Astrocyte (in vitro differentiated cells and primary cell): ENCODE data around the gene TMC4. TPM values are rescaled to one million over a fixed set of nuclear protein-coding genes. Genes with fewer than 3 reads are reported as not detected.

Source experiments
- DNase-seq: peaks from one replicate; pipeline ENCODE4 v3.0.0-alpha.2; 2010; ENCODE audit warnings: low read depth
- FAIRE-seq: peaks from 2 replicates; lab custom pipeline; 2011; peaks lifted over from hg19 to GRCh38; lab: Jason Lieb, UNC
- H2AFZ ChIP-seq: 2 replicates; pipeline ENCODE4 v1.6.0; 2012; ENCODE audit warnings: low read depth, low read length, inconsistent platforms
- H3K27ac ChIP-seq: 2 replicates; pipeline ENCODE4 v1.5.1; 2011; ENCODE audit warnings: low read depth, low read length, inconsistent platforms
- H3K27me3 ChIP-seq: 2 replicates; pipeline ENCODE4 v1.6.0; 2011; ENCODE audit warnings: low read length, inconsistent platforms; ENCODE audit not compliant: insufficient read depth
- H3K36me3 ChIP-seq: 2 replicates; pipeline ENCODE4 v1.5.1; 2011; ENCODE audit warnings: low read length, inconsistent platforms; ENCODE audit not compliant: insufficient read depth
- H3K4me1 ChIP-seq: 2 replicates; pipeline ENCODE4 v1.5.1; 2011; ENCODE audit warnings: low read length, inconsistent platforms; ENCODE audit not compliant: insufficient read depth
- H3K4me2 ChIP-seq: 2 replicates; pipeline ENCODE4 v1.6.0; 2012; ENCODE audit warnings: low read length, inconsistent platforms
- H3K4me3 ChIP-seq: 2 replicates; pipeline ENCODE4 v1.5.1; 2011; ENCODE audit warnings: low read depth, mild to moderate bottlenecking, low read length, inconsistent platforms; ENCODE audit not compliant: insufficient read depth
- H3K79me2 ChIP-seq: 2 replicates; pipeline ENCODE4 v1.6.0; 2012; ENCODE audit warnings: mild to moderate bottlenecking, low read length, inconsistent platforms; ENCODE audit not compliant: insufficient read depth
- H3K9ac ChIP-seq: 2 replicates; pipeline ENCODE4 v1.6.0; 2012; ENCODE audit warnings: mild to moderate bottlenecking, low read length, inconsistent platforms
- H3K9me3 ChIP-seq: 2 replicates; pipeline ENCODE4 v1.5.1; 2012; ENCODE audit warnings: low read depth, mild to moderate bottlenecking, low read length, inconsistent platforms; ENCODE audit not compliant: insufficient read depth
- H4K20me1 ChIP-seq: 2 replicates; pipeline ENCODE4 v1.6.0; 2012; ENCODE audit warnings: low read length, inconsistent platforms; ENCODE audit not compliant: insufficient read depth
- H3K27ac Mint-ChIP-seq: one replicate; pipeline ENCODE4 v1.8.0; 2021; ENCODE audit warnings: mild to moderate bottlenecking, mixed read lengths; ENCODE audit not compliant: unreplicated experiment
- H3K27me3 Mint-ChIP-seq: one replicate; pipeline ENCODE4 v1.8.0; 2021; ENCODE audit warnings: low read depth, mixed read lengths; ENCODE audit not compliant: unreplicated experiment
- H3K36me3 Mint-ChIP-seq: one replicate; pipeline ENCODE4 v1.8.0; 2021; ENCODE audit warnings: low read depth, mixed read lengths; ENCODE audit not compliant: unreplicated experiment
- H3K4me1 Mint-ChIP-seq: one replicate; pipeline ENCODE4 v1.8.0; 2021; ENCODE audit warnings: low read depth, mixed read lengths; ENCODE audit not compliant: unreplicated experiment
- H3K4me3 Mint-ChIP-seq: one replicate; pipeline ENCODE4 v1.8.0; 2021; ENCODE audit warnings: mild to moderate bottlenecking, moderate library complexity, mixed read lengths; ENCODE audit not compliant: unreplicated experiment
- H3K9me3 Mint-ChIP-seq: one replicate; pipeline ENCODE4 v1.8.0; 2021; ENCODE audit warnings: mild to moderate bottlenecking, mixed read lengths; ENCODE audit not compliant: unreplicated experiment
- EZH2 ChIP-seq: IDR thresholded peaks from 2 replicates; pipeline ENCODE4 v1.6.1; 2012; ENCODE audit warnings: mild to moderate bottlenecking, low read length, inconsistent platforms; ENCODE audit not compliant: insufficient read depth
- total RNA-seq: library from RNA; stranded (reverse); gene quantifications from 2 replicates; pipeline ENCODE4 v1.2.1, GENCODE V29; 2021
- TF ChIP-seq, protein P1 (sequence below): IDR thresholded peaks from 2 replicates; pipeline ENCODE4 v1.5.1; 2011; ENCODE audit warnings: low read depth, mild to moderate bottlenecking, inconsistent platforms, low read length, moderate library complexity; ENCODE audit not compliant: insufficient read depth

Gene TMC4
- total RNA-seq, 1 donor from 2014 or later, result 1.9 TPM

DNA sequence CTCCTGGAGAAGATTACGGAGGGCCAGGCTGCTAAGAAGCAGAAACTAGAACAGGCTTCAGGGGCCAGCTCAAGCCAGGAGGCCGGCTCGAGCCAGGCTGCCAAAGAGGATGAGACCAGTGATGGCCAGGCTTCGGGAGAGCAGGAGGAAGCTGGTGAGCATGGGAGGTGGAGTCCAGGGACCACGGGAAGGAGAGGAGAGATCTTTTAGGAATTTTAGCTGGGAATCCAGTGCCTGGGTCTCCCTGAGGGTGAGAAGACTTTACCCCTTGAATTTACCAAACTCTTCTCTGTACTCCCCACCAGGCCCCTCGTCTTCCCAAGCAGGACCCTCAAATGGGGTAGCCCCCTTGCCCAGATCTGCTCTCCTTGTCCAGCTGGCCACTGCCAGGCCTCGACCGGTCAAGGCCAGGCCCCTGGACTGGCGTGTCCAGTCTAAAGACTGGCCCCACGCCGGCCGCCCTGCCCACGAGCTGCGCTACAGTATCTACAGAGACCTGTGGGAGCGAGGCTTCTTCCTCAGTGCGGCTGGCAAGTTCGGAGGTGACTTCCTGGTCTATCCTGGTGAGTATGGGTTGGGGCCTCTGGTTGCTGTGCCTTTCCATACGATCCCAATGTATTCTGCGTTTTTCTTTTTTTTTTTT lies 19.0 kb upstream of the TMC4 start:
- peak overlapping the region; percentile 93 for H2AFZ ChIP-seq
- peaks cover 15% of the 10 kb centered on the region for H3K4me1 ChIP-seq
- TF ChIP-seq EZH2, result no peak
- TF ChIP-seq, protein P1, sequence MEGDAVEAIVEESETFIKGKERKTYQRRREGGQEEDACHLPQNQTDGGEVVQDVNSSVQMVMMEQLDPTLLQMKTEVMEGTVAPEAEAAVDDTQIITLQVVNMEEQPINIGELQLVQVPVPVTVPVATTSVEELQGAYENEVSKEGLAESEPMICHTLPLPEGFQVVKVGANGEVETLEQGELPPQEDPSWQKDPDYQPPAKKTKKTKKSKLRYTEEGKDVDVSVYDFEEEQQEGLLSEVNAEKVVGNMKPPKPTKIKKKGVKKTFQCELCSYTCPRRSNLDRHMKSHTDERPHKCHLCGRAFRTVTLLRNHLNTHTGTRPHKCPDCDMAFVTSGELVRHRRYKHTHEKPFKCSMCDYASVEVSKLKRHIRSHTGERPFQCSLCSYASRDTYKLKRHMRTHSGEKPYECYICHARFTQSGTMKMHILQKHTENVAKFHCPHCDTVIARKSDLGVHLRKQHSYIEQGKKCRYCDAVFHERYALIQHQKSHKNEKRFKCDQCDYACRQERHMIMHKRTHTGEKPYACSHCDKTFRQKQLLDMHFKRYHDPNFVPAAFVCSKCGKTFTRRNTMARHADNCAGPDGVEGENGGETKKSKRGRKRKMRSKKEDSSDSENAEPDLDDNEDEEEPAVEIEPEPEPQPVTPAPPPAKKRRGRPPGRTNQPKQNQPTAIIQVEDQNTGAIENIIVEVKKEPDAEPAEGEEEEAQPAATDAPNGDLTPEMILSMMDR, result no peak
- Mint-ChIP-seq H3K4me1 (peaks cover 7% of the 10 kb centered on the region), H3K4me3 (peak overlapping the region; percentile 93), H3K36me3 (peaks cover 8% of the 10 kb centered on the region), H3K27me3 (no peaks in the 10 kb centered on the region), H3K27ac (peak overlapping the region; percentile 84), H3K9me3 (no peaks in the 10 kb centered on the region)
- no peaks in the 10 kb centered on the region for H3K9me3 ChIP-seq
- H4K20me1 ChIP-seq, result peaks cover 28% of the 10 kb centered on the region
- H3K79me2 ChIP-seq, result peaks cover 42% of the 10 kb centered on the region
- peak overlapping the region; percentile 82 for H3K4me3 ChIP-seq
- peaks cover 3% of the 10 kb centered on the region for H3K36me3 ChIP-seq
- FAIRE-seq (no peak), DNase-seq (no peak)
- H3K27me3 ChIP-seq, result no peaks in the 10 kb centered on the region
- peak overlapping the region; percentile 99 for H3K27ac ChIP-seq
- H3K9ac ChIP-seq, result peak overlapping the region; percentile 96
- H3K4me2 ChIP-seq, result peak overlapping the region; percentile 97

DNA sequence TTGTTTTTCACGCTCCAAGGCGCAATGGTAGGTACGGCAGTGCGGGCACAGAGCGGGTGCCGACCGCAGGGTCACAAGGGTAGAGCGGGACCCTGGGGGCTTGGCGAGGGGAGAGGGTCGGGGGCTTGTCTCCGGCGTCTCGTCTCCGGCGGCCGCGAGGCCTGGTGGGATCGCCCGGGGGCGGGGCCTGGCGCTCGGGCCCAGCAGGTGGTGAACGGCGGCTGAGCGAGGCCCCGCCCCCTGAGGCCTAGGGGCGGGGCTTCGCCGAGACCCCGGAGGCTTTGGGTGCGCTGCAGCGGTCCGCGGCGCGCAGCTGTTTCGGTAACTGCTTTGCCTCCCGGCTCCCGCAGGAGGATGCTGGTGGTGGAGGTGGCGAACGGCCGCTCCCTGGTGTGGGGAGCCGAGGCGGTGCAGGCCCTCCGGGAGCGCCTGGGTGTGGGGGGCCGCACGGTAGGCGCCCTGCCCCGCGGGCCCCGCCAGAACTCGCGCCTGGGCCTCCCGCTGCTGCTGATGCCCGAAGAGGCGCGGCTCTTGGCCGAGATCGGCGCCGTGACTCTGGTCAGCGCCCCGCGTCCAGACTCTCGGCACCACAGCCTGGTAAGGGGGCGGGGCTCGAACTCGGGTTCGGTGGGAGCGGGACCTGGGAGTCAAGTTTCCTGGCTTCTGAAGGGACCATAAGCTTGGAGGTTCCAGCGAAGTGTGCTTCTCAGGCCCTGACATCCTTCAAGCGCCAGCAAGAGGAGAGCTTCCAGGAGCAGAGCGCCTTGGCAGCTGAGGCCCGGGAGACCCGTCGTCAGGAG lies 18.3 kb upstream of the TMC4 start, which contains the start of gene TSEN34:
TSEN34 (plus strand) TSS at position 298 of the 800 bp plus-strand sequence; CDS start at position 355, 57 bp downstream.
- no peaks in the 10 kb centered on the region for H3K27me3 ChIP-seq
- H3K79me2 ChIP-seq, result peaks cover 46% of the 10 kb centered on the region
- peak within 1 kb of the TSS; percentile 97 for H3K4me2 ChIP-seq
- Mint-ChIP-seq H3K4me3 (peak within 1 kb of the TSS; percentile 95), H3K36me3 (peaks cover 8% of the 10 kb centered on the region), H3K9me3 (no peaks in the 10 kb centered on the region), H3K27me3 (no peaks in the 10 kb centered on the region), H3K27ac (peak within 1 kb of the TSS; percentile 96), H3K4me1 (peaks cover 7% of the 10 kb centered on the region)
- H4K20me1 ChIP-seq, result peaks cover 35% of the 10 kb centered on the region
- H3K27ac ChIP-seq, result peak within 1 kb of the TSS; percentile 99
- H3K36me3 ChIP-seq, result peaks cover 3% of the 10 kb centered on the region
- DNase-seq (peak; percentile 27), FAIRE-seq (no peak)
- H3K9me3 ChIP-seq, result no peaks in the 10 kb centered on the region
- peak within 1 kb of the TSS; percentile 96 for H3K9ac ChIP-seq
- H3K4me3 ChIP-seq, result peak within 1 kb of the TSS; percentile 82
- H2AFZ ChIP-seq, result peak within 1 kb of the TSS; percentile 93
- no peak for TF ChIP-seq EZH2
- TF ChIP-seq, protein P1, result no peak
- H3K4me1 ChIP-seq, result peaks cover 15% of the 10 kb centered on the region
